GM04504 (cell line): ENCODE results near the gene COG2.
"Not testable (repeated sequence)": the region's sequence is repeated elsewhere in the genome, so short reads cannot be mapped to it uniquely, and the experiment has no call there.

Source experiments
- DNase-seq: peaks from one replicate; pipeline ENCODE4 v3.0.0-alpha.2; 2012; ENCODE audit warnings: low read depth

Gene COG2

GRCh38 chr1:230627767-230628166, 14.5 kb upstream of the COG2 start:
- no peak for DNase-seq

- no peak for DNase-seq
These were observed 12.8 kb upstream of the COG2 start for GRCh38 chr1:230629511-230629910.

- no peak for DNase-seq
These were observed 10.8 kb upstream of the COG2 start for GRCh38 chr1:230631477-230631876.

- DNase-seq = peak; percentile 13
These were observed 9.9 kb upstream of the COG2 start for GRCh38 chr1:230632273-230632873.

- no peak for DNase-seq
These were observed 8.8 kb upstream of the COG2 start for GRCh38 chr1:230633469-230633868.

GRCh38 chr1:230634384-230634783, 7.9 kb upstream of the COG2 start:
- no peak for DNase-seq

- no peak for DNase-seq
These were observed 5.6 kb upstream of the COG2 start for GRCh38 chr1:230636575-230637148.

GRCh38 chr1:230639714-230640209, 2.5 kb upstream of the COG2 start:
- DNase-seq = no peak

GRCh38 chr1:230641346-230641745, 935 bp upstream of the COG2 start:
- no peak for DNase-seq

GRCh38 chr1:230641900-230642262, 400 bp upstream of the COG2 start:
- no peak for DNase-seq

GRCh38 chr1:230643908-230644307, 1.6 kb downstream of the COG2 start:
- DNase-seq = no peak

GRCh38 chr1:230646710-230647302, 4.5 kb downstream of the COG2 start:
- DNase-seq = no peak

GRCh38 chr1:230647321-230647720, 5.0 kb downstream of the COG2 start:
- DNase-seq = no peak

- no peak for DNase-seq
These were observed 5.8 kb downstream of the COG2 start for GRCh38 chr1:230648114-230648513.

- no peak for DNase-seq
These were observed 8.0 kb downstream of the COG2 start for GRCh38 chr1:230650300-230650699.

- DNase-seq = no peak
These were observed 9.0 kb downstream of the COG2 start for GRCh38 chr1:230651235-230651634.

- not testable (repeated sequence) for DNase-seq
These were observed 14.4 kb downstream of the COG2 start for GRCh38 chr1:230656719-230657118.

GRCh38 chr1:230658103-230658502, 15.8 kb downstream of the COG2 start:
- DNase-seq = not testable (repeated sequence)

GRCh38 chr1:230658691-230659090, 16.4 kb downstream of the COG2 start:
- no peak for DNase-seq

- DNase-seq = no peak
These were observed 19.7 kb downstream of the COG2 start for GRCh38 chr1:230661976-230662375.

GRCh38 chr1:230668227-230668626, 25.9 kb downstream of the COG2 start:
- DNase-seq = no peak

- no peak for DNase-seq
These were observed 27.3 kb downstream of the COG2 start for GRCh38 chr1:230669543-230669942.

GRCh38 chr1:230674581-230674980, 32.3 kb downstream of the COG2 start:
- DNase-seq = no peak

- DNase-seq = no peak
These were observed 34.9 kb downstream of the COG2 start for GRCh38 chr1:230677200-230677599.
